Measurements from ENCODE around the gene EPHA8.

GRCh38 chr1:22540337-22540736, 23.0 kb upstream of the EPHA8 start:
- no peak for TF ChIP-seq PREB (CRISPR knock-in tag; IDR thresholded peaks at IDR 0.05; ENCODE audit: borderline replicate concordance)
- TF ChIP-seq CTCF (IDR thresholded peaks at IDR 0.05), result no peak
- TF ChIP-seq FOXP4 (CRISPR knock-in tag; IDR thresholded peaks at IDR 0.05), result no peak
- no peak for TF ChIP-seq ZNF512 (CRISPR knock-in tag; IDR thresholded peaks at IDR 0.05; ENCODE audit: borderline replicate concordance)
- TF ChIP-seq USF1 (CRISPR knock-in tag; IDR thresholded peaks at IDR 0.05), result no peak
- TF ChIP-seq NFYB (CRISPR knock-in tag; conservative IDR thresholded peaks at IDR 0.05; ENCODE audit: low read depth), result no peak
- TF ChIP-seq ATF6 (CRISPR knock-in tag; IDR thresholded peaks at IDR 0.05), result no peak
- TF ChIP-seq NR2C2 (CRISPR knock-in tag; IDR thresholded peaks at IDR 0.05), result no peak
- no peak for TF ChIP-seq ATF2 (CRISPR knock-in tag; IDR thresholded peaks at IDR 0.05; ENCODE audit: borderline replicate concordance, low read depth)
- TF ChIP-seq PRDM15 (CRISPR knock-in tag; IDR thresholded peaks at IDR 0.05), result no peak
- TF ChIP-seq ATF3 (CRISPR knock-in tag; conservative IDR thresholded peaks at IDR 0.05), result no peak
